Right lobe of liver (tissue), 4 donors: Measurements from ENCODE around the gene CAPN12.

ENCODE experiments used
- CTCF ChIP-seq, 4 donors: fragments of 200-600 bp in 3 of 4; fragments of 450-650 bp in 1 of 4; IDR thresholded peaks; one replicate each; pipeline versions ENCODE4 v1.5.1 to v1.8.0; 2016 to 2022; ENCODE audit warnings: antibody characterized with exemption in 4 of 4, mild to moderate bottlenecking in 2 of 4
- POLR2A ChIP-seq: fragments of 450-650 bp; IDR thresholded peaks from one replicate; pipeline ENCODE4 v1.6.1; 2017; ENCODE audit warnings: antibody characterized with exemption, mild to moderate bottlenecking
- donor health status: DM: no; HTN: no; CAD: no.
- donor health status: DM: no; HTN: no; CAD: no.
- donor health status: DM: no; HTN: yes; CAD: no.

GRCh38 chr19:38710416-38710702 is 33.9 kb downstream of the CAPN12 start:
- TF ChIP-seq POLR2A (no peak), CTCF (IDR thresholded peaks at IDR 0.05) (no peak)
